Measurements from ENCODE around the gene C2orf68. TPM values are rescaled to one million over a fixed set of nuclear protein-coding genes. Genes with fewer than 3 reads are reported as not detected.

C2orf68 gene
- total and polyA plus RNA-seq, 2 of the 13 experiments (the other 11 are each of a cell fraction or from before 2014, with no cell fraction given) = 47.1 to 77.4 TPM

DNA sequence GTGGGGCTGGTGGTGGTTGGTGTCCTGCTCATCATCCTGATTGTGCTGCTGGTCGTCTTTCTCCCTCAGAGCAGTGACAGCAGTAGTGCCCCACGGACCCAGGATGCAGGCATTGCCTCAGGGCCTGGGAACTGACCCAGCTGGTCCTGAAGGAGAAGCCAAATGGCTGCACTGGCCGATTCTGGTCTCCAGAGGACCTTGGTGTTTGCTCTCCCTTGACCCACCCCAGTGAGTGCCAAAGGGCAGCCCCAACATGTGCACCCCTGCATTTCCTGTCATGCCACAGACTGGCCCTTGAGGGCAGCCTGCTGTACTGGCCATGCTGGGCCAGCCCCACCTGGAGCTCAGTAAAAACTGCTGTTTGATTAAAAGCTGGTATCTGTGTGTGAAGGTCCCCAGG lies 18.8 kb downstream of the C2orf68 start (continued):
- TF ChIP-seq SMAD3 (CRISPR knock-in tag; IDR thresholded peaks at IDR 0.05) = no peak
- 0 out of 2 replicates have a peak, but pooled peaks have one; percentile 54 for TF ChIP-seq KMT2A (CRISPR knock-in tag; IDR thresholded peaks at IDR 0.05)
- TF ChIP-seq, protein P1, sequence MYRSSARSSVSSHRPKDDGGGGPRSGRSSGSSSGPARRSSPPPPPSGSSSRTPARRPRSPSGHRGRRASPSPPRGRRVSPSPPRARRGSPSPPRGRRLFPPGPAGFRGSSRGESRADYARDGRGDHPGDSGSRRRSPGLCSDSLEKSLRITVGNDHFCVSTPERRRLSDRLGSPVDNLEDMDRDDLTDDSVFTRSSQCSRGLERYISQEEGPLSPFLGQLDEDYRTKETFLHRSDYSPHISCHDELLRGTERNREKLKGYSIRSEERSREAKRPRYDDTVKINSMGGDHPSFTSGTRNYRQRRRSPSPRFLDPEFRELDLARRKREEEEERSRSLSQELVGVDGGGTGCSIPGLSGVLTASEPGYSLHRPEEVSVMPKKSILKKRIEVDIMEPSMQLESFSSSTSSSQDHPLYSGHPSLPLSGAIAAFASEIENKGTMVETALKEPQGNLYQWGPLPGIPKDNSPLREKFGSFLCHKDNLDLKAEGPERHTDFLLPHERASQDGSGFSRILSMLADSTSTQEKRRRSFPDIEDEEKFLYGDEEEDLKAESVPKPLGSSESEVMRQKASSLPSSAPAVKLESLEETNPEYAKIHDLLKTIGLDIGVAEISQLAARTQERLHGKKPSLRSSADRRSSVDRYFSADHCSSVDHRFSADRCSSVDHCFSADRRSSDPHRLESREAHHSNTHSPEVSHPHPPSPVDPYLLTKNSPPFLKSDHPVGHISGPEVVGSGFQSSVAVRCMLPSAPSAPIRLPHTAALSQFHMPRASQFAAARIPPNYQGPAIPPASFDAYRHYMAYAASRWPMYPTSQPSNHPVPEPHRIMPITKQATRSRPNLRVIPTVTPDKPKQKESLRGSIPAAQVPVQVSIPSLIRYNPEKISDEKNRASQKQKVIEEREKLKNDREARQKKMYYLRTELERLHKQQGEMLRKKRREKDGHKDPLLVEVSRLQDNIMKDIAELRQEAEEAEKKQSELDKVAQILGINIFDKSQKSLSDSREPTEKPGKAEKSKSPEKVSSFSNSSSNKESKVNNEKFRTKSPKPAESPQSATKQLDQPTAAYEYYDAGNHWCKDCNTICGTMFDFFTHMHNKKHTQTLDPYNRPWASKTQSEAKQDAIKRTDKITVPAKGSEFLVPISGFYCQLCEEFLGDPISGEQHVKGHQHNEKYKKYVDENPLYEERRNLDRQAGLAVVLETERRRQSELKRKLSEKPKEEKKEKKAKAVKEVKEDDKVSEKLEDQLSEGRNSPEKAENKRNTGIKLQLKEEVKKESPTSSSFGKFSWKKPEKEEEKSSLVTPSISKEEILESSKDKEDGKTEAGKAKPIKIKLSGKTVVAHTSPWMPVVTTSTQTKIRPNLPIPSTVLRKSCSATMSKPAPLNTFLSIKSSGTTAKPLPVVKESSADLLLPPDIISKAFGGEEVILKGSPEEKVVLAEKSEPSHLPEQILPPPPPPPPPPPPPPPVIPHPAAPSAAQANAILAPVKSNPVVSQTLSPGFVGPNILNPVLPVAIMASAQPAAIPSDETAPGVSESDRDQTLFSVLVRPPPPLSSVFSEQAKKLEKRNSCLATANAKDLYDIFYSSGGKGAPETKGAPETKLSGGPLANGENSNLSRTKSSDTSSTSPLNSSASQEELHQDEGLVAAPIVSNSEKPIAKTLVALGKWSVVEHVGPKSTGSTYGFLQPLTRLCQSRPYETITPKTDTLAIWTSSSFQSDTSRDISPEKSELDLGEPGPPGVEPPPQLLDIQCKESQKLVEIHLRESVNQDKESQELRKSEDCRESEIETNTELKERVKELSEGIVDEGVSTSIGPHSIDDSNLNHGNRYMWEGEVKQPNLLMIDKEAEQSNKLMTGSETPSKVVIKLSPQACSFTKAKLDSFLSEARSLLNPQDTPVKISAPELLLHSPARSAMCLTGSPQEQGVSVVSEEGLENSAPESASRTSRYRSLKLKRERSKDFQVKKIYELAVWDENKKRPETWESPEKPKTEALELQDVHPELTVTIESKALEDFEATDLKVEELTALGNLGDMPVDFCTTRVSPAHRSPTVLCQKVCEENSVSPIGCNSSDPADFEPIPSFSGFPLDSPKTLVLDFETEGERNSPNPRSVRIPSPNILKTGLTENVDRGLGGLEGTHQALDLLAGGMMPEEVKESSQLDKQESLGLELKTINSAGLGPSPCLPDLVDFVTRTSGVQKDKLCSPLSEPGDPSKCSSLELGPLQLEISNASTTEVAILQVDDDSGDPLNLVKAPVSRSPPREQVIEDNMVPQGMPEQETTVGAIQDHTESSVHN (CRISPR knock-in tag; IDR thresholded peaks at IDR 0.05) = no peak
- TF ChIP-seq, protein P2, sequence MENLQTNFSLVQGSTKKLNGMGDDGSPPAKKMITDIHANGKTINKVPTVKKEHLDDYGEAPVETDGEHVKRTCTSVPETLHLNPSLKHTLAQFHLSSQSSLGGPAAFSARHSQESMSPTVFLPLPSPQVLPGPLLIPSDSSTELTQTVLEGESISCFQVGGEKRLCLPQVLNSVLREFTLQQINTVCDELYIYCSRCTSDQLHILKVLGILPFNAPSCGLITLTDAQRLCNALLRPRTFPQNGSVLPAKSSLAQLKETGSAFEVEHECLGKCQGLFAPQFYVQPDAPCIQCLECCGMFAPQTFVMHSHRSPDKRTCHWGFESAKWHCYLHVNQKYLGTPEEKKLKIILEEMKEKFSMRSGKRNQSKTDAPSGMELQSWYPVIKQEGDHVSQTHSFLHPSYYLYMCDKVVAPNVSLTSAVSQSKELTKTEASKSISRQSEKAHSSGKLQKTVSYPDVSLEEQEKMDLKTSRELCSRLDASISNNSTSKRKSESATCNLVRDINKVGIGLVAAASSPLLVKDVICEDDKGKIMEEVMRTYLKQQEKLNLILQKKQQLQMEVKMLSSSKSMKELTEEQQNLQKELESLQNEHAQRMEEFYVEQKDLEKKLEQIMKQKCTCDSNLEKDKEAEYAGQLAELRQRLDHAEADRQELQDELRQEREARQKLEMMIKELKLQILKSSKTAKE (CRISPR knock-in tag; IDR thresholded peaks at IDR 0.05; ENCODE audit: borderline replicate concordance) = peak; percentile 40; the same call in 1 of the 2 replicates
- no peak for TF ChIP-seq RBM22 (optimal IDR thresholded peaks at IDR 0.05; ENCODE audit: low read length)
- TF ChIP-seq, protein P3, sequence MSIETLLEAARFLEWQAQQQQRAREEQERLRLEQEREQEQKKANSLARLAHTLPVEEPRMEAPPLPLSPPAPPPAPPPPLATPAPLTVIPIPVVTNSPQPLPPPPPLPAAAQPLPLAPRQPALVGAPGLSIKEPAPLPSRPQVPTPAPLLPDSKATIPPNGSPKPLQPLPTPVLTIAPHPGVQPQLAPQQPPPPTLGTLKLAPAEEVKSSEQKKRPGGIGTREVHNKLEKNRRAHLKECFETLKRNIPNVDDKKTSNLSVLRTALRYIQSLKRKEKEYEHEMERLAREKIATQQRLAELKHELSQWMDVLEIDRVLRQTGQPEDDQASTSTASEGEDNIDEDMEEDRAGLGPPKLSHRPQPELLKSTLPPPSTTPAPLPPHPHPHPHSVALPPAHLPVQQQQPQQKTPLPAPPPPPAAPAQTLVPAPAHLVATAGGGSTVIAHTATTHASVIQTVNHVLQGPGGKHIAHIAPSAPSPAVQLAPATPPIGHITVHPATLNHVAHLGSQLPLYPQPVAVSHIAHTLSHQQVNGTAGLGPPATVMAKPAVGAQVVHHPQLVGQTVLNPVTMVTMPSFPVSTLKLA (IDR thresholded peaks at IDR 0.05) = no peak
- TF ChIP-seq NR2F2 (IDR thresholded peaks at IDR 0.05; ENCODE audit: borderline replicate concordance, low read depth) = no peak
- TF ChIP-seq, protein P4, sequence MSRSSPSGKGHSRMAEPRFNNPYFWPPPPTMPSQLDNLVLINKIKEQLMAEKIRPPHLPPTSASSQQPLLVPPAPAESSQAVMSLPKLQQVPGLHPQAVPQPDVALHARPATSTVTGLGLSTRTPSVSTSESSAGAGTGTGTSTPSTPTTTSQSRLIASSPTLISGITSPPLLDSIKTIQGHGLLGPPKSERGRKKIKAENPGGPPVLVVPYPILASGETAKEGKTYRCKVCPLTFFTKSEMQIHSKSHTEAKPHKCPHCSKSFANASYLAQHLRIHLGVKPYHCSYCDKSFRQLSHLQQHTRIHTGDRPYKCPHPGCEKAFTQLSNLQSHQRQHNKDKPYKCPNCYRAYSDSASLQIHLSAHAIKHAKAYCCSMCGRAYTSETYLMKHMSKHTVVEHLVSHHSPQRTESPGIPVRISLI (CRISPR knock-in tag; IDR thresholded peaks at IDR 0.05; ENCODE audit: borderline replicate concordance) = no peak
- peak; percentile 46; the same call in 1 of the 2 replicates for TF ChIP-seq RARA (CRISPR knock-in tag; IDR thresholded peaks at IDR 0.05)
- no peak for TF ChIP-seq ZNF274 (CRISPR knock-in tag; IDR thresholded peaks at IDR 0.05)
- TF ChIP-seq ZNF841 (CRISPR knock-in tag; IDR thresholded peaks at IDR 0.05; ENCODE audit: borderline replicate concordance) = no peak
- TF ChIP-seq, protein P5, sequence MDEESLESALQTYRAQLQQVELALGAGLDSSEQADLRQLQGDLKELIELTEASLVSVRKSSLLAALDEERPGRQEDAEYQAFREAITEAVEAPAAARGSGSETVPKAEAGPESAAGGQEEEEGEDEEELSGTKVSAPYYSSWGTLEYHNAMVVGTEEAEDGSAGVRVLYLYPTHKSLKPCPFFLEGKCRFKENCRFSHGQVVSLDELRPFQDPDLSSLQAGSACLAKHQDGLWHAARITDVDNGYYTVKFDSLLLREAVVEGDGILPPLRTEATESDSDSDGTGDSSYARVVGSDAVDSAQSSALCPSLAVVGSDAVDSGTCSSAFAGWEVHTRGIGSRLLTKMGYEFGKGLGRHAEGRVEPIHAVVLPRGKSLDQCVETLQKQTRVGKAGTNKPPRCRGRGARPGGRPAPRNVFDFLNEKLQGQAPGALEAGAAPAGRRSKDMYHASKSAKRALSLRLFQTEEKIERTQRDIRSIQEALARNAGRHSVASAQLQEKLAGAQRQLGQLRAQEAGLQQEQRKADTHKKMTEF (CRISPR knock-in tag; IDR thresholded peaks at IDR 0.05) = no peak
